HG02759 (cell line): ENCODE measurements around the gene SRD5A3.

Experiments used
- ATAC-seq: cut with Tn5 transposase; IDR thresholded peaks from one replicate; pipeline ENCODE4 v1.9.1; 2021; ENCODE audit warnings: mild to moderate bottlenecking, moderate library complexity; ENCODE audit not compliant: unreplicated experiment

SRD5A3 gene

GRCh38 chr4:55405073-55405472 lies 59.0 kb downstream of the SRD5A3 start:
- no peak for ATAC-seq

- no peak for ATAC-seq
Measured at GRCh38 chr4:55406545-55406944, 60.5 kb downstream of the SRD5A3 start.

- no peak for ATAC-seq
Measured at GRCh38 chr4:55407119-55407518, 61.1 kb downstream of the SRD5A3 start.

- no peak for ATAC-seq
Measured at GRCh38 chr4:55407764-55408163, 61.7 kb downstream of the SRD5A3 start.

- peak; percentile 88 for ATAC-seq
Measured at GRCh38 chr4:55409468-55410171, 63.6 kb downstream of the SRD5A3 start.

GRCh38 chr4:55410431-55410830 lies 64.4 kb downstream of the SRD5A3 start:
- ATAC-seq, result no peak

GRCh38 chr4:55411621-55412020 lies 65.6 kb downstream of the SRD5A3 start:
- no peak for ATAC-seq

GRCh38 chr4:55416176-55416575 lies 70.1 kb downstream of the SRD5A3 start:
- ATAC-seq, result no peak
